ENCODE measurements around the gene BHLHE23.

DNA sequence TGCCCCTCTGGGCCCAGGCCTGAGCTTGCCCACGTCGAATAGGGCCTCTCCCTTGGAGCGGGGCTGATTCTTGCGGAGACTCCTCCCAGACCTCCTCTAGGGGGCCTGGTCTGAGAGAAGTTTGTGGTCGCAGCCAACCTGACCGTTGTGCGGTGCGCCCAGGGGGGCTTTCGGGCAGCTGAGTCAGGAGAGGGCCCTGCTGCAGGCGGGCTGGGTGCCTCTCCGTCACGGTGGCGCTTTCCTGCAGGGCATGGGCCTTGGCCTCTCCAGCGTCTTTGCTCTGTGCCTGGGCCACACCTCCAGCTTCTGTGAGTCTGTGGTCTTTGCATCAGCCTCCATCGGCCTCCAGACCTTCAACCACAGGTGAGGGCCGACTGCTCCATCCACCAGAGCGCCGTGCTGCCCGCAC is 41.4 kb downstream of the BHLHE23 start:
- TF ChIP-seq POLR2AphosphoS5 (IDR thresholded peaks at IDR 0.05; ENCODE audit: low read depth, low read length) (no peak), POLR2A (IDR thresholded peaks at IDR 0.05; ENCODE audit: low read depth, low read length) (no peak), TAF1 (IDR thresholded peaks at IDR 0.05; ENCODE audit: low read depth, low read length) (no peak), POU2F2 (IDR thresholded peaks at IDR 0.05; ENCODE audit: low read depth, low read length) (no peak)
